Activated naive CD4-positive, alpha-beta T cell treated with anti-CD3 and anti-CD28 coated beads, Interleukin-2, amount 50 U/mL, for 24 hours (primary cell): Measurements from ENCODE around the gene ADNP.
"Not testable (repeated sequence)": the region's sequence is repeated elsewhere in the genome, so short reads cannot be mapped to it uniquely, and the experiment has no call there.

Experiments used
- H3K27ac Mint-ChIP-seq: one replicate; pipeline ENCODE4 v1.8.0; 2021; ENCODE audit warnings: mild to moderate bottlenecking, mixed read lengths
- H3K27me3 Mint-ChIP-seq: one replicate; pipeline ENCODE4 v1.8.0; 2021; ENCODE audit warnings: mixed read lengths
- H3K36me3 Mint-ChIP-seq: one replicate; pipeline ENCODE4 v1.8.0; 2021; ENCODE audit warnings: mixed read lengths
- H3K4me1 Mint-ChIP-seq: one replicate; pipeline ENCODE4 v1.8.0; 2021; ENCODE audit warnings: mixed read lengths
- H3K4me3 Mint-ChIP-seq: one replicate; pipeline ENCODE4 v1.8.0; 2021; ENCODE audit warnings: mild to moderate bottlenecking, mixed read lengths
- H3K9me3 Mint-ChIP-seq: one replicate; pipeline ENCODE4 v1.8.0; 2021; ENCODE audit warnings: mixed read lengths

Gene ADNP

DNA sequence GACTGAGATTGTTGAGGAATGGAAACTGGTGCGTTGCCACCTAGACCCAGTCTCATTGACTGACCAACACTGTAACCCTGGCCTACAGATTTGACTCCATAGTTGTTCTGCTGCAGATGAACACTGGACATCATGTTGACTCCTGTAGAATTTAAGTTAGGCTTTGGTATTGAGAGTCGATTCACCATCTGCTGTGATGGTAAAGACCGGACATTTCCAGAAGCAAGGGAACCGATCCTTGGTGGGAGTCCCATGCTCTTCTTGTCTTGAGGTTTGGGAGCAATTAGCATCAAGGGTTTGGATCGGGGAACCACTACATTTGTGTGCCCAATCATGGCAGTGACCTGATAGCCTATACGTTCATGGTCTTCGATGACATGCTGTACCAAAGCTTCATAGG is 37.6 kb downstream of the ADNP start:
- Mint-ChIP-seq H3K27ac (no peak overlapping the region), H3K9me3 (no peaks in the 10 kb centered on the region), H3K4me1 (peaks cover 26% of the 10 kb centered on the region), H3K36me3 (peaks cover 27% of the 10 kb centered on the region), H3K27me3 (no peaks in the 10 kb centered on the region), H3K4me3 (no peak overlapping the region)

DNA sequence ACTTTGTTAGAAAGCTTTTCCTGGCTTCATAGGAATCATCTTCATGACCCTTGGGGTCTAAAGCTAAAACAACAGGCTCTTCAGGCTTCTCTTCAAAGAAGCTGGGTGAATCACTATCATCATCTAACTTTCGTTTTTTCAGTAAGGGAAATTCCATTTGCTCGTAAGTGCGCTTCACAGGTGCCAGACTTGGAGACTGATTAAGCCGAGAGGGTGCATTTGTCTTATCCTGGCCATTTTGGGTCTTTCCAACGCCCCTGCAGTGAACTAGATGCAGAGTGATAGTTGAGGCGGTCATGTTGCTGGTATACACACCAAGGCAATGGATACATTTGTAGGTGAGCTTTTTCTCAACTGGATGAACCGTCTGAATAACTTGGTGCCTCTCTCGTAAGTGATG is 38.8 kb downstream of the ADNP start:
- Mint-ChIP-seq H3K36me3 (peaks cover 22% of the 10 kb centered on the region), H3K27ac (peak overlapping the region; percentile 93), H3K4me1 (peaks cover 22% of the 10 kb centered on the region), H3K4me3 (no peak overlapping the region), H3K9me3 (no peaks in the 10 kb centered on the region), H3K27me3 (no peaks in the 10 kb centered on the region)

DNA sequence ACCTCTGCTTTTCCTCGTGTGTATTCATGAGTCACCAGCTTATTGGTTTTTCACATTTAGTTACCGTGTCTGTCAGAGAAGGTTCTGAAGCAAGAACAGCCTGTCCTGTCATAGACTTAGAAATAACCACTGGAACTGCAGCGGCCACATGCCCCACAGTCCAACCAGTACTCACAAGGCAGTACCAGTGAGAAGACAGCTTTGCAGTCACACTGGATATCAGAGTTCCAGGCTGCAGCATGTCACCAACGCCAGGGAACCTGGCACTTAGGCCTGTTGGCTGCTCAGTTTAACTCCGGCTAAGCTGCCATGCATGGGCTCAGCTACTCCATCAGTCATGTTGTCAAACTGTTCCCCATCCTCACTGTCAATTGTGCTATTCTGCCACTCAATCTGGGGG is 40.1 kb downstream of the ADNP start:
- Mint-ChIP-seq H3K9me3 (no peaks in the 10 kb centered on the region), H3K27me3 (no peaks in the 10 kb centered on the region), H3K27ac (no peak overlapping the region), H3K4me3 (no peak overlapping the region), H3K36me3 (peaks cover 20% of the 10 kb centered on the region), H3K4me1 (peaks cover 22% of the 10 kb centered on the region)

DNA sequence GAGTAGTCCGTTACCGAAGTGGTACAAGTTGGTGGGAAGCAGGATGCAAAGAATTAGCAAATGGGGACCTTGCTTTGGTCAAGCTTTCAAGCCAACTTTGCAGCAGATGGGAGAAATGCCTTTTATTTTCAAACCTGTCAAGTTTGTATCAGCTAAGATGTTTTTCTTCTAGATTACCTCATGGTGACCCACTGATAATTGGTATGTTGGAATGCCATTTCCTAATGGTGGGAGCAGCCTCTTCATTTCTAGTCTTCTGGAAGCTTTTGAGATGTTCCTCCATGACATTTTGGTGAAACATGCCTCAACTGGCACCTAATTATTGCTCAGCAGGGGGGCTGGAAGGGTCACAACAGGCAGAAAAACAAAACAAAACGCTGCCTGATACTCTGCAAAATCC is 43.7 kb downstream of the ADNP start:
- no peaks in the 10 kb centered on the region for H3K9me3 Mint-ChIP-seq
- H3K4me3 Mint-ChIP-seq: no peak overlapping the region
- H3K27me3 Mint-ChIP-seq: no peaks in the 10 kb centered on the region
- no peak overlapping the region for H3K27ac Mint-ChIP-seq
- H3K36me3 Mint-ChIP-seq: peaks cover 11% of the 10 kb centered on the region
- peaks cover 11% of the 10 kb centered on the region for H3K4me1 Mint-ChIP-seq

DNA sequence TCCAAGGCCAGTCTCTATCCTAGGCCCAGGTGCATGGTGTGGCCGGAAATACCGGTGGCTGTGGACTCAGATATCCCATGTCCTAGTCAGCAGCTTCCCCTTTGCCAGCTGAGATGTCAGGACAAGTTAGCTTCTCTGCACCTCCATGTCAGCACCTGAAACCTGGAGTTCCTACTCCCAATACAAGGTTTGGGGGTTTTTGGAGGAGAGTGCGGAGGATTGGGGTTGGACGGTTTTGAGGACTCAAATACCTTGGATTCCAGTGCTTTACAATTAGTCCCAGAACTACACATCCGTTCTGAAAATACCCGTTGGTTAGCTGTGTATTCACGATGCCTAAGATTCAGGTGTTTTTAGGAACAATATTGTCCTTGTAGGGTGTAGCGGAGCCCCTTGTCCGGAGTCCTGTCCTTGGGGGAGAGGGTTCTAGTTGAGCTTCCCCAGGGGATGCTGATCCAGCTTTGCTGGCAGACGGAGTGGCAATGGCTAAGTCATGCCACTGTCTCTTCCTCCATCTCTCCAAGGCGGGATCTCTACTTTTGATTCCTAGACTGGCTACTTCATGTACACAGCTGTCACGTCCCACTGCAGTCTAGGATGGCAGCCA is 45.0 kb downstream of the ADNP start:
- Mint-ChIP-seq H3K4me1 (peaks cover 5% of the 10 kb centered on the region), H3K36me3 (peaks cover 12% of the 10 kb centered on the region), H3K9me3 (no peaks in the 10 kb centered on the region), H3K27me3 (no peaks in the 10 kb centered on the region), H3K4me3 (no peak overlapping the region), H3K27ac (peak overlapping the region; percentile 35)

DNA sequence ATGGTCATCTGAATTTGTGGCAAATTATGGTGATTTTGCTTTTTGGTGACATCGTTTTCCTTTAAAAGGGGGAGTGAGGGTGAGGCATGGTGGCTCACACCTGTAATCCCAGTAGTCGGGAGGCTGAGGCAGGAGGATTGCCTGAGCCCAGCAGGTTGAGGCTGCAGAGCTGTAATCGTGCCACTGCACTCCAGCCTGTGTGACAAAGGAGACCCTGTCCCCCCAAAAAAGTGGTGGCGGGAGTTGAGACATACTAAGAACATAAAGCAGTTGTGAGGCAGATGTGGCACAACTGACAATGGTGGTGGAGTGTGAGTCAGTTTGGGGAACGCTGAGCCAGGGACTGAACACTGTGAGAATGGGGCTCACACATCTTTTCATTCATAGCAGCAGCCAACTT is 45.5 kb downstream of the ADNP start:
- Mint-ChIP-seq H3K36me3 (peaks cover 12% of the 10 kb centered on the region), H3K4me3 (no peak overlapping the region), H3K9me3 (no peaks in the 10 kb centered on the region), H3K27me3 (no peaks in the 10 kb centered on the region), H3K27ac (no peak overlapping the region), H3K4me1 (peaks cover 3% of the 10 kb centered on the region)

DNA sequence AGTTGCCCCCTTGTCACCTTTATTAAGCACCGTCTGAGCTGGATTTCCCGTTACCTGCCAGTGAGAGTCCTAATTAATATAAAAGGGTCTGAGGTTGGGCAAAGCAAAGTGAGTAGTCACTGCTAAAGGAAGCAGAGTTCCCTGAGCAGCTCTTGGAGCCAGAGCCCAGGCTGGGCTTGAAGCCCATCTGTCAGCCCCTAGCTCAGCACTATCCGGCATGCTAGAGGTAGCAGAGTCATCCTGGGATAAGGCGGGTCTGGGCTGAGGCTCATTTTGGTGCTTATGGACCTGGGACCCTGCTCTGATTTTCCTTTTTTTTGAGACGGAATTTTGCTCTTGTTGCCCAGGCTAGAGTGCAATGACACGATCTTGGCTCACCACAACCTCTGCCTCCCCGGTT is 46.2 kb downstream of the ADNP start:
- Mint-ChIP-seq H3K9me3 (no peaks in the 10 kb centered on the region), H3K4me3 (no peak overlapping the region), H3K4me1 (no peaks in the 10 kb centered on the region), H3K36me3 (peaks cover 12% of the 10 kb centered on the region), H3K27ac (no peak overlapping the region), H3K27me3 (no peaks in the 10 kb centered on the region)

DNA sequence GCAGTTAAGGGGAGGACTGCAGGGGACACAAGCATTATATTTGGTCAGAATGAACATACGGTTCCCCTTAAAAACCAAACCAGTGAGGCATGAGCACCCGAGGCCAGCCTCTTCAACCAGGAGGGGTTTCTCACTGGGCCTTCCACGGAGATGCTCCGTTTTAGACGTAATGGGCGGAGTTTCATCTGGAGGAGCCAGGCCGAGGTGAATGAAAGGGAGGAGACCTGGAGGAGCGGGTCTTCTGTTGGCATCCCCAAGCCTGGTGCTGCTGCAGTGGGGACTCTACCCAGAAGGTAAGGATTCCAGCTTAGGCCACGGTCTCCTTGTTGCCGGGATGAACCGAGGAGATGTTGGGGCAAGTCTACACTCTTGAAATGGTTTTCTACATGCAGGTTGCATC is 47.4 kb downstream of the ADNP start:
- Mint-ChIP-seq H3K4me1 (no peaks in the 10 kb centered on the region), H3K36me3 (peaks cover 13% of the 10 kb centered on the region), H3K9me3 (no peaks in the 10 kb centered on the region), H3K27me3 (no peaks in the 10 kb centered on the region), H3K27ac (no peak overlapping the region), H3K4me3 (no peak overlapping the region)

DNA sequence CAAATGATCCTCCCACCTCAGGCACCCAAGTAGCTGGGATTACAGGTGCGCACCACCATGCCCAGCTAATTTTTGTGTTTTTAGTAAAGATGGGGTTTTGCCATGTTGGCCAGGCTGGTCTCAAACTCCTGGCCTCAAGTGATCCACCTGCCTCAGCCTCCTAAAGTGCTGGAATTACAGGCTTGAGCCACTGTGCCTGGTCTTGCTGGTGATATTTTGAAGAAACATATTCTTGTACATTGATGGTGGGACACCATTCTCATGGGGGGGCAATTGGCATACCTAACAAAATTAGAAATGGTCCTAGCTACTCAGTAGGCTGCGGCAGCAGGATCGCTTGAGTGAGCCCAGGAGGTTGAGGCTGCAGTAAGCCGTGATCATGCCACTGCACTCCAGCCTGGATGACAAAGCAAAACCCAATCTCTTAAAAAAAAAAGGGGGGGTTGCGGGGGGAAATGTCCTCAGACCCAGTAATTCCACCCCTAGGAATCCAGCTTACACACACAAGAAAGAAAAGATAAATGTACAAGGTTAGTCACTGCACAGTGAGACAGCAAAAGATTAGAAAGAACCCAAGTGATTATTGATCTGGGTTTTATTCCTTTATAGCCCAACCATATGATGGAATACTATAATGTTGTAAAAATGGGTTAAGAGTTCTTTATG is 49.3 kb downstream of the ADNP start:
- H3K4me3 Mint-ChIP-seq, H3K27me3 Mint-ChIP-seq, H3K9me3 Mint-ChIP-seq, H3K27ac Mint-ChIP-seq, H3K4me1 Mint-ChIP-seq: not testable (repeated sequence)
- peaks cover 12% of the 10 kb centered on the region for H3K36me3 Mint-ChIP-seq

DNA sequence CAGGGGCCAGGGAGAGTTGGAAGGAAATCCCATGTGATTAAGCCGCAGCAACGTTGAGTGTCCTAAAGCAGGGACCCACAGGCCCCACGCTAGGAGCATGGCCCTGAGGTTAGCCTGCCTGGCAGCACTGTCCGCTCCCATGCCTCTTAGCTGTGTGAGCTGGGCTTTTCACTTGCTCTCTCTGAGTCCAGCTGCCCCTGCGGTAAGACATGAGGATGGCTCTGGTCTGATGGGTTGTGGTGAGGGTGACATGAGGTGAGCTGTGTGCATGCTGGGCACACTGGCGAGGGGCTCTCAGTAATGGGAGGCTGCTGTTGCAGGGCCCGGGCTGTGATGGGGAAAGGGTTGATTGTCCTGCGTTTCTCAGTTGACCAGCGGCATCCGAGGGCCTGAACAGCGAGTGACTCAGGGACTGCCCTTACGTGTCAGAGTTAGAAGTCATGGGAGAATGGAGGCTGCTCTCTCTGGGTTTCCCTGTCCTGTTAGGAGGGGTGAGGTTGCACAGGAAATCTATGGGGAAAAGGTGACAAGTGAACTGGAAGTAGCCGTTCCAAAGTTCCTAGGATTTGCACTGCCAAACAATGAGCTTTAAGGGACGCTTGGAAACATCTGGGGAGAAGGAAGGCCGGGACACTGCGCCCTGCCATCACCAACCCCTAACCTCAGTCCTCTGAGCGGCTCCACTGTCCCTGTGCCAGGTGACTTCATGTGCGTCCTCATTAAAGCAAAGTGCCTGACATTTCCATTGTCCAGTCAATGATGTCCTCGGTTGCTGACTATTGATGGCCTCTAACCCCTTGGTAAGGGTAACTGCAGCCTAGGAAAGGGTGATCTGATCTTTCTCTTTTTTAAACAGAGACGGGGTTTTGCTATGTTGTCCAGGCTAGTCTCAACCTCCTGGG is 51.3 kb downstream of the ADNP start:
- Mint-ChIP-seq H3K4me1 (no peaks in the 10 kb centered on the region), H3K36me3 (peaks cover 12% of the 10 kb centered on the region), H3K9me3 (no peaks in the 10 kb centered on the region), H3K4me3 (no peak overlapping the region), H3K27ac (no peak overlapping the region), H3K27me3 (no peaks in the 10 kb centered on the region)

DNA sequence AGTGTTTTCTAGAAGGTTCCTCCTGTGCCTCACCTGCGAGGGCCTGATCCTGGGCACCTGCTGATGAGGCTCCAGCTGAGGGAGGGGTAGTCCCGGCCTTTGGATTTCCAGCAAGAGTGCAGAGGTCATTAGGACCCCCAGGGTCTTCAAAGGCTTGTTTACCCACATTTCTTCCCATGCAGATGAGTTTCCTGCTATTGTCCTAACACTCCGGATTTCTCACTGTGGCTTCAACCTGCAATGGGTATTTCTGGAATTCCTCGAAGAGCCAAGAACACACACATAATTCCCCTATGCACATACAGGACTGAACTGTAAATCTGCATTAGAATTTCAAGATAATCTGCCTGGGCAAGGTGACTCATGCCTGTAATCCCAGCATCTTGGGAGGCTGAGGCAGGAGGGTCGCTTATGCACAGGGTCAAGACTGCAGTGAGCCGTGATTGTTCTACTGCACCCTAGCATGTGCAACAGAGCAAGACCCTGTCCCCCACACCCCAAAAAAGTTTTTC is 53.9 kb downstream of the ADNP start:
- Mint-ChIP-seq H3K36me3 (peaks cover 6% of the 10 kb centered on the region), H3K4me1 (no peaks in the 10 kb centered on the region), H3K4me3 (no peak overlapping the region), H3K27me3 (no peaks in the 10 kb centered on the region), H3K9me3 (no peaks in the 10 kb centered on the region), H3K27ac (no peak overlapping the region)

DNA sequence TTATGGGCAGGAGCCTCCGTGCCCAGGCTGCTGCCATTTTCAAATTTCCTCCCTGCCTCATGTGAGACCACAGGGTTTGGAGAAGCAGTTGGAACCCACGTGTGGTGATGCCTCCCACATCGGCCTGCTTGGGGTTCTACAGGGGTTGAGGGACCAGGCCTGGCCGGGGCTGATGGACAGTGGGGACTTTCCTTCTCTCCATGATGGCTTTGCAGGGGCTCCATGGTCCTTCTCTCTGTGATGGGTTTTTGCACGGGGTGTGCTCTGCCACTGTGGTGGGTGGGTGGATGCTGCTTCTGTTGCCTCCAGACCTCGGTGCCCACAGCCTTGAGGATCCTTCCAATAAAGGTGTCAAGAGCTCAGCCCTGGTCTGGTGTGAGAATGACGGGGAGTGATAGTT is 54.4 kb downstream of the ADNP start:
- no peaks in the 10 kb centered on the region for H3K9me3 Mint-ChIP-seq
- no peak overlapping the region for H3K4me3 Mint-ChIP-seq
- no peaks in the 10 kb centered on the region for H3K27me3 Mint-ChIP-seq
- peaks cover 5% of the 10 kb centered on the region for H3K36me3 Mint-ChIP-seq
- no peak overlapping the region for H3K27ac Mint-ChIP-seq
- H3K4me1 Mint-ChIP-seq: no peaks in the 10 kb centered on the region

DNA sequence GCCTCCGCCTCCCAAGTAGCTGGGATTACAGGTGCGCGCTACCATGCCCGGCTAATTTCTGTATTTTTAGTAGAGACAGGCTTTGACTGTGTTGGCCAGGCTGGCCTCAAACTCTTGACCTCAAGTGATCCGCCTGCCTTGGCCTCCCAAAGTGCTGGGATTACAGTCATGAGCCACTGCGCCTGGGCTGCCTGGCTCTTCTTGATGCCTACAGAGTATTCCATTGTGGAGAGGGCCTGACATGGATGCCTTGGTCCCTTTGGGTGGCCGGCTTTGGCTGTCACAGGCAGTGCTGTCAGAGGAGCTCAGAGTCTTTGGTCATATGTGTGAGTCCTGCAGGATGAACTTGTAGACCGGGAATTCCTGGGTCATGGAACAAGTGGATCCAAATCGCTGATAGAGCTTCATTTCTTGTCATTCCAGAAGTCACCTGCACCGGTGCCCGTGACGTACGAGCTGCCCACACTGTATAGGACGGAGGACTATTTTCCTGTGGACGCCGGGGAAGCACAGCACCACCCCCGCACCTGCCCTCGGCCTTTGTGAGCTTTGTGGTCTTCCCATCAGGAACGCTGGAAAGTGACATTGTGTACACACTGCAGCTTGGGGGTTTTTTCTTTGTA is 55.1 kb downstream of the ADNP start:
- H3K27ac Mint-ChIP-seq: no peak overlapping the region
- no peak overlapping the region for H3K4me3 Mint-ChIP-seq
- no peaks in the 10 kb centered on the region for H3K27me3 Mint-ChIP-seq
- H3K9me3 Mint-ChIP-seq: no peaks in the 10 kb centered on the region
- H3K36me3 Mint-ChIP-seq: peaks cover 5% of the 10 kb centered on the region
- H3K4me1 Mint-ChIP-seq: no peaks in the 10 kb centered on the region

DNA sequence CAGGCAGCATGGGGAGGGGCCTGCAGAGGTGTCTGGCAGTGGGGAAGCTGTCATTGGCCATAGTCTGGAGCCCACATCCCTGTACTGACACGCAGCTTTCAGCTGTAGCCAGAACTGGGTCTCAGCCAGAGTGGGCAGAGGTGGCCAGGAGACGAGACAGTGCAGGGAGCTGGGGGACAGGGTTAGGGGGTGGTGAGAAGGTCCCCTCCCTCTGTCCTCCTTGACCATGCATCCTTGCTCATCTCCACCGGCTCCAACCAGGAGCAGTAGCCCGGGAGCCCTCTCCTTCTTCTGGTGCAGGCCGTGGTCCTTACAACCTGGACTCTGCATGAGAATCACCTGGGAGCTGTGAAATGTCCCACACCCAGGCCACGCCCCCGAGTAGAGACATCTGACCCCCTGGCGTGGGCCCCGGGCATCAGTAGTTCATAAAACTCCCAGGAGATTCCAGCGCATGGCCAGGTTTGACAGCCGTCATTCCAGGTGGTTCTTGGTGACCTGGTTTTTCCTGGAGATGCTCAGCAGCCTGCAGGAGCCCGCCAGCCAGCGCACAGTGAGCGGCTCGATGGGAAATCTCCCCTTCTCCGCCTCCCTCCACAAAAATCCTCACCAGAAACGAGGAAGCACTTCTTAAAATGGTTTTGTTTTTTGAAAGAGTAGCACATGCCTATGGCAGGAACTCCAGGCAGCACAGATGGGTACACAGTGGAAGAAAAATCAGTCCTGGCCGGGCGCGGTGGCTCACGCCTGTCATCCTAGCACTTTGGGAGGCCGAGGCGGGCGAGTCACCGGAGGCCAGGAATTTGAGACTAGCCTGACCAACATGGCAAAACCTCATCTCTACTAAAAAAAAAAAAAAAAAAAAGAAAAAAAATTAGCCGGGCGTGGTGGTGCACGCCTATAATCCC is 56.2 kb downstream of the ADNP start:
- peaks cover 5% of the 10 kb centered on the region for H3K36me3 Mint-ChIP-seq
- H3K27me3 Mint-ChIP-seq: no peaks in the 10 kb centered on the region
- H3K4me3 Mint-ChIP-seq: no peak overlapping the region
- H3K9me3 Mint-ChIP-seq: no peaks in the 10 kb centered on the region
- H3K27ac Mint-ChIP-seq: no peak overlapping the region
- H3K4me1 Mint-ChIP-seq: no peaks in the 10 kb centered on the region
